HCT116 (cell line): ENCODE results near the gene BACH1. TPM values are rescaled to one million over a fixed set of nuclear protein-coding genes. Genes with fewer than 3 reads are reported as not detected.

ENCODE experiments used
- ATAC-seq: fragments of 200-7000 bp; cut with Tn5 transposase; 2 replicates; pipeline ENCODE4 v1.9.1; 2020; ENCODE audit warnings: mild to moderate bottlenecking, moderate library complexity
- BruUV-seq: library from RNA; stranded (reverse); fragments of 400-500 nt; replicated peaks from 2 replicates; lab custom pipeline; 2021; lab: Mats Ljungman, UMichigan
- CTCF ChIA-PET: fragments of 300-600 bp; sonication (Branson Sonifier 250); formaldehyde crosslinking; loops from one replicate; lab custom pipeline; 2021; ENCODE audit warnings: antibody characterized with exemption; lab: Charles Lee
- POLR2A ChIA-PET: fragments of 300-600, 350-600 bp; sonication (Branson Sonifier 250); formaldehyde crosslinking; loops from one replicate; lab custom pipeline; 2021; ENCODE audit warnings: antibody characterized with exemption; lab: Charles Lee
- RAD21 ChIA-PET, 2 experiments: fragments of 300-600 bp; sonication (Branson Sonifier 250); formaldehyde crosslinking; loops; one replicate each; lab custom pipeline; 2023; ENCODE audit warnings: low total read pairs in 2 of 2; ENCODE audit not compliant: uncharacterized antibody in 2 of 2, unreplicated experiment in 2 of 2, low non-redundant PET in 1 of 2; lab: Charles Lee
- DNase-seq: peaks from one replicate; pipeline ENCODE4 v3.0.0-alpha.2; 2010; ENCODE audit warnings: low read depth, low spot score
- H2AFZ ChIP-seq: fragments of 200-600 bp; shearing (Covaris generic), sonication (generic); 2 replicates; pipeline ENCODE4 v1.6.1; 2017; ENCODE audit warnings: low read depth, mixed run types, mixed read lengths, antibody characterized with exemption, low read length; ENCODE audit not compliant: poor library complexity, severe bottlenecking
- H3K27ac ChIP-seq: 2 replicates; pipeline ENCODE4 v1.5.1; 2012; ENCODE audit warnings: low read depth, low read length
- H3K27me3 ChIP-seq: fragments of 200-600 bp; sonication (generic); 2 replicates; pipeline ENCODE4 v1.6.1; 2016; ENCODE audit warnings: mixed run types, low read length, mixed read lengths; ENCODE audit not compliant: insufficient read depth
- H3K36me3 ChIP-seq, 2 experiments: fragments of 200-500 bp in 1 of 2; fragments of 200-600 bp in 1 of 2; sonication (Bioruptor generic) in 1 of 2; sonication (generic) in 1 of 2; 2 replicates each; pipeline versions ENCODE4 v1.5.1 to v1.6.1; 2014 to 2016; ENCODE audit warnings: low read length in 2 of 2, inconsistent platforms in 1 of 2, mixed read lengths in 1 of 2, mixed run types in 1 of 2; ENCODE audit not compliant: insufficient read depth in 2 of 2, control insufficient read depth in 1 of 2
- H3K4me1 ChIP-seq, 2 experiments: fragments of 200-600 bp in 1 of 2; sonication (generic) in 1 of 2; 2 replicates each; pipeline versions ENCODE4 v1.5.1 to v1.6.1; 2012 to 2017; ENCODE audit warnings: low read length in 2 of 2, inconsistent platforms in 1 of 2, mild to moderate bottlenecking in 1 of 2, mixed read lengths in 1 of 2, mixed run types in 1 of 2, moderate library complexity in 1 of 2; ENCODE audit not compliant: insufficient read depth in 2 of 2, control insufficient read depth in 1 of 2
- H3K4me2 ChIP-seq: fragments of 200-600 bp; sonication (generic); 2 replicates; pipeline ENCODE4 v1.6.1; 2017; ENCODE audit warnings: mixed run types, low read length, mixed read lengths
- H3K4me3 ChIP-seq, 2 experiments: fragments of 200-600 bp in 1 of 2; sonication (generic) in 1 of 2; replicated peaks in 1 of 2; 2 replicates each; pipeline ENCODE4 v1.5.1; 2011 to 2016; ENCODE audit warnings: low read length in 2 of 2, control low read depth in 1 of 2, low read depth in 1 of 2, mild to moderate bottlenecking in 1 of 2, mixed read lengths in 1 of 2, mixed run types in 1 of 2
- H3K79me2 ChIP-seq: fragments of 200-600 bp; sonication (generic); 2 replicates; pipeline ENCODE4 v1.6.1; 2017; ENCODE audit warnings: mild to moderate bottlenecking, mixed run types, low read length, moderate library complexity, mixed read lengths; ENCODE audit not compliant: insufficient read depth
- H3K9ac ChIP-seq: fragments of 200-600 bp; sonication (generic); 2 replicates; pipeline ENCODE4 v1.6.1; 2016; ENCODE audit warnings: low read length, mixed read lengths
- H3K9me2 ChIP-seq: fragments of 200-600 bp; sonication (generic), shearing (Covaris generic); 2 replicates; pipeline ENCODE4 v1.6.1; 2017; ENCODE audit warnings: mixed run types, mild to moderate bottlenecking, moderate library complexity; ENCODE audit not compliant: insufficient read depth
- H3K9me3 ChIP-seq, 2 experiments: fragments of 200-500 bp in 1 of 2; fragments of 200-600 bp in 1 of 2; sonication (Bioruptor generic) in 1 of 2; sonication (generic) in 1 of 2; 2 replicates each; pipeline ENCODE4 v1.6.1; 2014 to 2017; ENCODE audit warnings: low read length in 2 of 2, mixed read lengths in 2 of 2, inconsistent platforms in 1 of 2, low read depth in 1 of 2, mild to moderate bottlenecking in 1 of 2, mixed run types in 1 of 2, moderate library complexity in 1 of 2; ENCODE audit not compliant: control insufficient read depth in 1 of 2, insufficient read depth in 1 of 2
- H4K20me1 ChIP-seq: fragments of 200-600 bp; sonication (generic), shearing (Covaris generic); 2 replicates; pipeline ENCODE4 v1.6.1; 2017; ENCODE audit warnings: mixed run types, mild to moderate bottlenecking, moderate library complexity; ENCODE audit not compliant: insufficient read depth
- CBX3 ChIP-seq: IDR thresholded peaks from 2 replicates; pipeline ENCODE4 v1.6.1; 2012; ENCODE audit warnings: low read depth
- ELF1 ChIP-seq: IDR thresholded peaks from 2 replicates; pipeline ENCODE4 v1.6.1; 2012; ENCODE audit warnings: low read depth, borderline replicate concordance
- EZH2phosphoT487 ChIP-seq: fragments of 200-600 bp; IDR thresholded peaks from 2 replicates; pipeline ENCODE4 v1.6.1; 2018; ENCODE audit warnings: antibody characterized with exemption, borderline replicate concordance
- FOSL1 ChIP-seq: IDR thresholded peaks from 2 replicates; pipeline ENCODE4 v1.6.1; 2012; ENCODE audit warnings: low read depth
- JUND ChIP-seq: IDR thresholded peaks from 2 replicates; pipeline ENCODE4 v1.6.1; 2012
- POLR2A ChIP-seq: IDR thresholded peaks from 2 replicates; pipeline ENCODE4 v1.7.0; 2011; ENCODE audit warnings: borderline replicate concordance; ENCODE audit not compliant: insufficient read depth, insufficient read length; ENCODE audit errors: extremely low read depth
- POLR2AphosphoS5 ChIP-seq: IDR thresholded peaks from 2 replicates; pipeline ENCODE4 v1.6.1; 2011; ENCODE audit warnings: mild to moderate bottlenecking, low read depth, low read length, moderate library complexity
- RAD21 ChIP-seq: IDR thresholded peaks from 2 replicates; pipeline ENCODE4 v1.6.1; 2012; ENCODE audit warnings: low read depth, mild to moderate bottlenecking
- SIN3A ChIP-seq: IDR thresholded peaks from 2 replicates; pipeline ENCODE4 v1.6.1; 2012; ENCODE audit warnings: low read depth
- SP1 ChIP-seq: IDR thresholded peaks from 2 replicates; pipeline ENCODE4 v1.6.1; 2012; ENCODE audit warnings: low read depth
- SRF ChIP-seq: IDR thresholded peaks from 2 replicates; pipeline ENCODE4 v1.6.1; 2012; ENCODE audit warnings: low read depth
- TCF7L2 ChIP-seq: IDR thresholded peaks from 2 replicates; pipeline ENCODE4 v1.7.0; 2011; ENCODE audit warnings: borderline replicate concordance, inconsistent platforms; ENCODE audit not compliant: insufficient read depth, insufficient read length; ENCODE audit errors: extremely low read depth
- ZFX ChIP-seq: fragments of 450-650 bp; IDR thresholded peaks from 2 replicates; pipeline ENCODE4 v1.6.1; 2017
- ZNF274 ChIP-seq: fragments of 200-500 bp; sonication (Bioruptor generic); IDR thresholded peaks from 2 replicates; pipeline ENCODE4 v1.6.1; 2014; ENCODE audit warnings: mild to moderate bottlenecking, low read depth, low read length, inconsistent platforms
- intact Hi-C: fragments of 100-400 bp; cut with micrococcal nuclease; formaldehyde crosslinking; loops from 2 replicates; pipeline ENCODE4 v1.10.0; 2022
- total RNA-seq: library from RNA; stranded (reverse); gene quantifications from one replicate; pipeline ENCODE4 v1.2.1, GENCODE V29; 2021; ENCODE audit not compliant: unreplicated experiment
- TF ChIP-seq, protein P1 (sequence below): IDR thresholded peaks from 2 replicates; pipeline ENCODE4 v1.6.1; 2012; ENCODE audit warnings: low read depth
- TF ChIP-seq, protein P2 (sequence below): IDR thresholded peaks from 2 replicates; pipeline ENCODE4 v1.6.1; 2012
- TF ChIP-seq, protein P3 (sequence below): IDR thresholded peaks from 2 replicates; pipeline ENCODE4 v1.6.1; 2012
- TF ChIP-seq, protein P4 (sequence below): IDR thresholded peaks from 2 replicates; pipeline ENCODE4 v1.6.1; 2011; ENCODE audit warnings: mild to moderate bottlenecking, low read length, moderate library complexity; ENCODE audit not compliant: insufficient replicate concordance; ENCODE audit errors: extremely low read depth

The BACH1 gene
- total RNA-seq, 1 experiment from 2014 or later: 28.4 TPM

DNA sequence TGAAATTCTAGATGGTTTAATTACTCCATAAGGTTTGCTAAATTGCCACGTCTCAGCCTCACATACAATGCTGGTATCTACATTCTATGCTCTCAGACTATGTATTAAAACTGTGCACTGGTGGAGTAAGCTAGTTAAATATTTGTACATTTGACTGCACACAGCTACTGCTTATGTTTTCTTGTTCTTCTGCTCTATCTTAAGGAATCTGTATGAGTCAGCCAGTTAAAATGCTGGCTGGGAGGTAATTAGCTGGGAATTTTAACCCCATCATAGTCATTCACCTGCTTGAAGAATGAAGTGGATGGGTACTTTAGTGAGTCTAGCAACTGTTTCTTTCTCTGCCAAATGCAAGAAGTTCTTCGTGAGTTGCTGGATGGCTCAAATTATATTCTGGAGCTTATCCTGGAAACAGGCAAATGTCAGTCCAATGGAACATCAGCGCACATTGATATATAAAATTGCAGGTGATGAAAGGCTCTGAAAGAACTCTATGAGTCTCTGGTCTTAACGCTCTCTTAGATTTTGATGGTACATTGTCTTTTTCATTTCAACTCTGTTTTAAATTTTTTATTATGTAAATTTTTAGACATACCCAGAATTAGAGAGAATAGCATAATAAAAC, 83.4 kb downstream of the BACH1 start (continued):
- TF ChIP-seq, protein P1, sequence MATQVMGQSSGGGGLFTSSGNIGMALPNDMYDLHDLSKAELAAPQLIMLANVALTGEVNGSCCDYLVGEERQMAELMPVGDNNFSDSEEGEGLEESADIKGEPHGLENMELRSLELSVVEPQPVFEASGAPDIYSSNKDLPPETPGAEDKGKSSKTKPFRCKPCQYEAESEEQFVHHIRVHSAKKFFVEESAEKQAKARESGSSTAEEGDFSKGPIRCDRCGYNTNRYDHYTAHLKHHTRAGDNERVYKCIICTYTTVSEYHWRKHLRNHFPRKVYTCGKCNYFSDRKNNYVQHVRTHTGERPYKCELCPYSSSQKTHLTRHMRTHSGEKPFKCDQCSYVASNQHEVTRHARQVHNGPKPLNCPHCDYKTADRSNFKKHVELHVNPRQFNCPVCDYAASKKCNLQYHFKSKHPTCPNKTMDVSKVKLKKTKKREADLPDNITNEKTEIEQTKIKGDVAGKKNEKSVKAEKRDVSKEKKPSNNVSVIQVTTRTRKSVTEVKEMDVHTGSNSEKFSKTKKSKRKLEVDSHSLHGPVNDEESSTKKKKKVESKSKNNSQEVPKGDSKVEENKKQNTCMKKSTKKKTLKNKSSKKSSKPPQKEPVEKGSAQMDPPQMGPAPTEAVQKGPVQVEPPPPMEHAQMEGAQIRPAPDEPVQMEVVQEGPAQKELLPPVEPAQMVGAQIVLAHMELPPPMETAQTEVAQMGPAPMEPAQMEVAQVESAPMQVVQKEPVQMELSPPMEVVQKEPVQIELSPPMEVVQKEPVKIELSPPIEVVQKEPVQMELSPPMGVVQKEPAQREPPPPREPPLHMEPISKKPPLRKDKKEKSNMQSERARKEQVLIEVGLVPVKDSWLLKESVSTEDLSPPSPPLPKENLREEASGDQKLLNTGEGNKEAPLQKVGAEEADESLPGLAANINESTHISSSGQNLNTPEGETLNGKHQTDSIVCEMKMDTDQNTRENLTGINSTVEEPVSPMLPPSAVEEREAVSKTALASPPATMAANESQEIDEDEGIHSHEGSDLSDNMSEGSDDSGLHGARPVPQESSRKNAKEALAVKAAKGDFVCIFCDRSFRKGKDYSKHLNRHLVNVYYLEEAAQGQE: no peak
- TF ChIP-seq POLR2AphosphoS5: no peak

DNA sequence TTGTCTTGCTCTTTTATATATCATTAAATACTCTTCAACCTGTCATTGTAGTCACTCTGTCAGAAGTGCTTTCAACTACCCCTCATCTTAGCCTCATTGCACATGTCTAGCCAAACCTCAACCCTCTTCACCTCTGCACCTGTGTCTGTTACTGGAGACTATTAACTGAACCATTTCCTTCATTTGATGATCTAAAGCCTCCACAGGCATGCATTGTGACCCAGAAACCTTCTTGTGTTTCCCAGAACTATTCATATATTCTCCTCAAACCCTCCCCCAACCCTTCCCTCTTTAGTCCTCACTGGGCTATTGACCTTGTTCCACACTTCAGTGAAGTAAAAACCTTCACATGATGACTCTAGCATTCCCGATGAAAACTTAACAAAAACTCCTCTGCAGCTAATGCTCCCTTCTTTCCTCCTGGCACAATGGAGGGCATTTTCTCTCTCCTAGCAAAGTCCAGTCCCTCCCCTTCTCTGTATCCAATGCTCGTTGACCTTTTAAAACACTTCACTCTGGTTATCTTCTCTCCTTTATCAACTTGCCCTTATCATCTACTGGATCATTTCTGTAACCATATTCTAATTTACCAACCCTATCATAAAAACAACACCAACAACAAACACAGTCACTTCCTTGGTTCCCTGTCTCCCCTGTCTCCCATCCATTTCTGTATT, 86.1 kb downstream of the BACH1 start:
- no peaks in the 10 kb centered on the region for H3K27me3 ChIP-seq
- POLR2A ChIA-PET: no interaction called here
- ATAC-seq: no peak

More for the DNA sequence above, 86.1 kb downstream of the BACH1 start:
- TF ChIP-seq SP1 (no peak), TCF7L2 (no peak), EZH2phosphoT487 (no peak), ZNF274 (no peak), ZFX (no peak), POLR2AphosphoS5 (no peak), RAD21 (no peak), POLR2A (no peak), SRF (no peak), JUND (no peak), FOSL1 (no peak), SIN3A (no peak), CBX3 (no peak), ELF1 (no peak)
- TF ChIP-seq, protein P2, sequence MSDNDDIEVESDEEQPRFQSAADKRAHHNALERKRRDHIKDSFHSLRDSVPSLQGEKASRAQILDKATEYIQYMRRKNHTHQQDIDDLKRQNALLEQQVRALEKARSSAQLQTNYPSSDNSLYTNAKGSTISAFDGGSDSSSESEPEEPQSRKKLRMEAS: no peak
- TF ChIP-seq, protein P3, sequence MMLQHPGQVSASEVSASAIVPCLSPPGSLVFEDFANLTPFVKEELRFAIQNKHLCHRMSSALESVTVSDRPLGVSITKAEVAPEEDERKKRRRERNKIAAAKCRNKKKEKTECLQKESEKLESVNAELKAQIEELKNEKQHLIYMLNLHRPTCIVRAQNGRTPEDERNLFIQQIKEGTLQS: no peak
- TF ChIP-seq, protein P4, sequence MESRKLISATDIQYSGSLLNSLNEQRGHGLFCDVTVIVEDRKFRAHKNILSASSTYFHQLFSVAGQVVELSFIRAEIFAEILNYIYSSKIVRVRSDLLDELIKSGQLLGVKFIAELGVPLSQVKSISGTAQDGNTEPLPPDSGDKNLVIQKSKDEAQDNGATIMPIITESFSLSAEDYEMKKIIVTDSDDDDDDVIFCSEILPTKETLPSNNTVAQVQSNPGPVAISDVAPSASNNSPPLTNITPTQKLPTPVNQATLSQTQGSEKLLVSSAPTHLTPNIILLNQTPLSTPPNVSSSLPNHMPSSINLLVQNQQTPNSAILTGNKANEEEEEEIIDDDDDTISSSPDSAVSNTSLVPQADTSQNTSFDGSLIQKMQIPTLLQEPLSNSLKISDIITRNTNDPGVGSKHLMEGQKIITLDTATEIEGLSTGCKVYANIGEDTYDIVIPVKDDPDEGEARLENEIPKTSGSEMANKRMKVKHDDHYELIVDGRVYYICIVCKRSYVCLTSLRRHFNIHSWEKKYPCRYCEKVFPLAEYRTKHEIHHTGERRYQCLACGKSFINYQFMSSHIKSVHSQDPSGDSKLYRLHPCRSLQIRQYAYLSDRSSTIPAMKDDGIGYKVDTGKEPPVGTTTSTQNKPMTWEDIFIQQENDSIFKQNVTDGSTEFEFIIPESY: no peak
- peaks cover 5 to 11% of the 10 kb centered on the region in 2 experiments; a peak in 2 of 4 replicates for H3K4me1 ChIP-seq
- H2AFZ ChIP-seq: no peak overlapping the region
- DNase-seq: no peak
- no peaks in the 10 kb centered on the region for H4K20me1 ChIP-seq
- H3K9me3 ChIP-seq: no peaks in the 10 kb centered on the region
- no peaks in the 10 kb centered on the region for H3K79me2 ChIP-seq
- BruUV-seq: no TSS peak
- no peaks in the 10 kb centered on the region for H3K9me2 ChIP-seq
- no peak overlapping the region for H3K9ac ChIP-seq
- H3K4me3 ChIP-seq: no peak overlapping the region
- ChIA-PET RAD21 (no interaction called here), CTCF (no interaction called here)
- intact Hi-C loops: no loop called here
- H3K36me3 ChIP-seq: no peaks in the 10 kb centered on the region
- H3K4me2 ChIP-seq: no peak overlapping the region
- H3K27ac ChIP-seq: no peak overlapping the region
